Panc1 (cell line): Measurements from ENCODE around the gene NPSR1. TPM values are rescaled to one million over a fixed set of nuclear protein-coding genes. Genes with fewer than 3 reads are reported as not detected.

Experiments
- ATAC-seq: fragments of 200-7000 bp; cut with Tn5 transposase; 2 replicates; pipeline ENCODE4 v1.9.1; 2020; ENCODE audit warnings: mild to moderate bottlenecking, moderate library complexity
- BruUV-seq: library from RNA; stranded (reverse); fragments of 400-500 nt; replicated peaks from 2 replicates; lab custom pipeline; 2021; lab: Mats Ljungman, UMichigan
- CTCF ChIA-PET: fragments of 300-600 bp; sonication (Branson Sonifier 250); formaldehyde crosslinking; loops from one replicate; lab custom pipeline; 2022; ENCODE audit warnings: antibody characterized with exemption; lab: Charles Lee
- POLR2A ChIA-PET: fragments of 300-600 bp; sonication (Branson Sonifier 250); formaldehyde crosslinking; loops from one replicate; lab custom pipeline; 2022; ENCODE audit warnings: antibody characterized with exemption; lab: Charles Lee
- DNase-seq: peaks from one replicate; pipeline ENCODE4 v3.0.0-alpha.2; 2010; ENCODE audit warnings: low read depth, low spot score
- H3K27ac ChIP-seq: 2 replicates; pipeline ENCODE4 v1.5.1; 2011; ENCODE audit warnings: mild to moderate bottlenecking, low read length, inconsistent platforms
- H3K27me3 ChIP-seq: fragments of 200-500 bp; sonication (Bioruptor generic); 2 replicates; pipeline ENCODE4 v1.6.0; 2014; ENCODE audit warnings: low read length, inconsistent platforms; ENCODE audit not compliant: control insufficient read depth, insufficient read depth
- H3K36me3 ChIP-seq: fragments of 200-500 bp; sonication (Bioruptor generic); 2 replicates; pipeline ENCODE4 v1.5.1; 2014; ENCODE audit warnings: inconsistent platforms, mild to moderate bottlenecking, low read length, moderate library complexity; ENCODE audit not compliant: control insufficient read depth, insufficient read depth
- H3K4me1 ChIP-seq: 2 replicates; pipeline ENCODE4 v1.5.1; 2011; ENCODE audit warnings: inconsistent platforms, mild to moderate bottlenecking, low read length, moderate library complexity; ENCODE audit not compliant: control insufficient read depth, insufficient read depth
- H3K4me3 ChIP-seq, 2 experiments: 2 replicates each; pipeline ENCODE4 v1.5.1; 2011 to 2012; ENCODE audit warnings: low read depth in 2 of 2, low read length in 2 of 2, mild to moderate bottlenecking in 2 of 2, inconsistent platforms in 1 of 2, moderate library complexity in 1 of 2
- H3K9me3 ChIP-seq: fragments of 200-500 bp; sonication (Bioruptor generic); 2 replicates; pipeline ENCODE4 v1.5.1; 2014; ENCODE audit warnings: low read depth, mild to moderate bottlenecking, inconsistent platforms, low read length, moderate library complexity; ENCODE audit not compliant: control insufficient read depth, insufficient read depth
- CTCF ChIP-seq: fragments of 450-650 bp; IDR thresholded peaks from 2 replicates; pipeline ENCODE4 v1.5.1; 2017; ENCODE audit warnings: mild to moderate bottlenecking
- POLR2AphosphoS5 ChIP-seq: IDR thresholded peaks from 2 replicates; pipeline ENCODE4 v1.6.1; 2012; ENCODE audit warnings: mild to moderate bottlenecking, low read depth, low read length, moderate library complexity
- REST ChIP-seq, 2 experiments: IDR thresholded peaks; 2 replicates each; pipeline ENCODE4 v1.6.1; 2011 to 2012; ENCODE audit warnings: low read depth in 2 of 2, control low read depth in 1 of 2, low read length in 1 of 2, mild to moderate bottlenecking in 1 of 2, moderate library complexity in 1 of 2; ENCODE audit not compliant: insufficient read depth in 1 of 2
- SIN3A ChIP-seq: IDR thresholded peaks from 2 replicates; pipeline ENCODE4 v1.6.1; 2012; ENCODE audit warnings: low read depth, mild to moderate bottlenecking, low read length, moderate library complexity, borderline replicate concordance; ENCODE audit not compliant: insufficient read depth
- TCF7L2 ChIP-seq: IDR thresholded peaks from 2 replicates; pipeline ENCODE4 v1.6.1; 2011; ENCODE audit warnings: mild to moderate bottlenecking, low read depth, low read length, inconsistent platforms
- in situ Hi-C: cut with HindIII; loops from 2 replicates; pipeline ENCODE4 v1.10.0; 2016; ENCODE audit warnings: low sequenced_read_pairs, low pct_unique_long_range_greater_than_20kb
- intact Hi-C: fragments of 100-400 bp; cut with micrococcal nuclease; formaldehyde crosslinking; loops from one replicate; pipeline ENCODE4 v1.10.0; 2022; ENCODE audit not compliant: unreplicated experiment
- total RNA-seq: library from RNA; stranded (reverse); gene quantifications from one replicate; pipeline ENCODE4 v1.2.1, GENCODE V29; 2021; ENCODE audit not compliant: unreplicated experiment

NPSR1 gene
- total RNA-seq, 1 experiment from 2014 or later = not detected

GRCh38 chr7:34756691-34757090 lies 98.7 kb downstream of the NPSR1 start:
- no peak overlapping the region for H3K4me3 ChIP-seq
- intact Hi-C loops (no loop called here), in situ Hi-C loops (no loop called here)
- H3K9me3 ChIP-seq = no peaks in the 10 kb centered on the region
- POLR2A ChIA-PET = no interaction called here
- no peaks in the 10 kb centered on the region for H3K36me3 ChIP-seq
- DNase-seq = no peak
- H3K27me3 ChIP-seq = no peaks in the 10 kb centered on the region
- no peak for ATAC-seq
- no peak overlapping the region for H3K27ac ChIP-seq
- CTCF ChIA-PET = no interaction called here
- TF ChIP-seq SIN3A = no peak
- TF ChIP-seq REST (IDR thresholded peaks at IDR 0.05; ENCODE audit: insufficient read depth in 1 of 2, low read depth in 2 of 2, low read length in 1 of 2) = no peak
- TF ChIP-seq TCF7L2 = no peak
- TF ChIP-seq CTCF = no peak
- TF ChIP-seq POLR2AphosphoS5 = no peak
- BruUV-seq = no TSS peak
- no peaks in the 10 kb centered on the region for H3K4me1 ChIP-seq

GRCh38 chr7:34757570-34758110 lies 99.6 kb downstream of the NPSR1 start:
- ChIA-PET POLR2A (no interaction called here), CTCF (no interaction called here)
- ATAC-seq (no peak), DNase-seq (no peak)
- Histone ChIP-seq H3K4me3 (no peak overlapping the region), H3K36me3 (no peaks in the 10 kb centered on the region), H3K27ac (no peak overlapping the region), H3K27me3 (no peaks in the 10 kb centered on the region), H3K4me1 (no peaks in the 10 kb centered on the region), H3K9me3 (no peaks in the 10 kb centered on the region)
- TF ChIP-seq CTCF (no peak), POLR2AphosphoS5 (no peak), REST (IDR thresholded peaks at IDR 0.05; ENCODE audit: insufficient read depth in 1 of 2, low read depth in 2 of 2, low read length in 1 of 2) (no peak), SIN3A (no peak), TCF7L2 (no peak)
- intact Hi-C loops (no loop called here), in situ Hi-C loops (no loop called here)
- no TSS peak for BruUV-seq
